ENCODE measurements around the gene ABCC1. TPM values are rescaled to one million over a fixed set of nuclear protein-coding genes. Genes with fewer than 3 reads are reported as not detected.

ABCC1 gene
- total and polyA plus RNA-seq, 2 of the 4 experiments (the other 2 are of a cell fraction) = 39.4 to 66.0 TPM

GRCh38 chr16:16162591-16162990, 213.2 kb downstream of the ABCC1 start:
- intact Hi-C loops (cut with micrococcal nuclease) = no loop called here
- ATAC-seq (ENCODE audit: low read depth) (no peak), DNase-seq (no peak)
- Histone ChIP-seq H4K20me1 (ENCODE audit: insufficient read depth, low read length) (no peaks in the 10 kb centered on the region), H3K4ac (ENCODE audit: low read depth, low read length) (no peak overlapping the region), H3K4me1 (ENCODE audit: control insufficient read depth, insufficient read depth, low read length) (no peaks in the 10 kb centered on the region), H2BK20ac (ENCODE audit: low read depth, low read length) (no peak overlapping the region), H2AK9ac (replicated peaks; ENCODE audit: low read depth, low read length, poor library complexity) (no peak overlapping the region), H3K18ac (ENCODE audit: low read depth, low read length) (no peak overlapping the region), H3K4me3 (ENCODE audit: insufficient read depth, low read depth, low read length) (no peak overlapping the region), H3K36me3 (ENCODE audit: control insufficient read depth, insufficient read depth, low read length) (peaks cover 3% of the 10 kb centered on the region; the same call in 1 of the 2 replicates), H3K9ac (ENCODE audit: low read depth, low read length) (no peak overlapping the region), H2BK5ac (ENCODE audit: low read depth, low read length, poor library complexity, severe bottlenecking) (no peak overlapping the region), H2BK120ac (ENCODE audit: low read depth, low read length) (no peak overlapping the region), H3K56ac (ENCODE audit: extremely low read depth, insufficient read depth, low read length) (no peak overlapping the region), H4K5ac (ENCODE audit: low read depth, low read length) (no peak overlapping the region), H3K23ac (ENCODE audit: low read depth, low read length) (no peak overlapping the region), H2BK15ac (ENCODE audit: low read depth, low read length) (no peak overlapping the region), H3K27me3 (ENCODE audit: control insufficient read depth, insufficient read depth, low read length) (no peaks in the 10 kb centered on the region; the same call in 1 of the 2 replicates), H3K27ac (ENCODE audit: insufficient read depth, low read length) (no peak overlapping the region), H4K8ac (ENCODE audit: low read depth in 2 of 2, low read length in 2 of 2) (no peak overlapping the region), H3K14ac (replicated peaks; ENCODE audit: low read depth, low read length) (no peak overlapping the region), H2AK5ac (ENCODE audit: low read depth, low read length) (no peak overlapping the region), H4K91ac (ENCODE audit: insufficient read depth, low read depth, low read length) (no peak overlapping the region), H3K79me1 (ENCODE audit: low read depth in 1 of 2, low read length in 2 of 2) (no peaks in the 10 kb centered on the region), H2AFZ (replicated peaks; ENCODE audit: low read length, poor library complexity) (no peak overlapping the region), H3K4me2 (ENCODE audit: low read depth, low read length) (no peak overlapping the region), H3K9me1 (ENCODE audit: insufficient read depth, low read length) (no peaks in the 10 kb centered on the region), H3K9me3 (ENCODE audit: control insufficient read depth, insufficient read depth, low read length) (peaks cover 17% of the 10 kb centered on the region)
- no TSS peak for BruUV-seq (replicated peaks)
- in situ Hi-C loops (cut with MboI; ENCODE audit: low sequenced_read_pairs) = no loop called here
- WGBS, 2 experiments (ENCODE audit: extremely low coverage in 2 of 2, insufficient read length in 1 of 2) = 94% methylated on average over 3 of the region's 3 CpGs; no CpG with 5 or more reads in 1 of the 2 experiments
- ChIA-PET CTCF (interaction anchor here (0.9 kb wide), 1 partner anchor 11 kb away, joined by 3 read pairs; no protein-coding TSS in a partner anchor), POLR2A (ENCODE audit: unreplicated experiment) (no interaction called here)
- dilution Hi-C loops (cut with HindIII; ENCODE audit: low sequenced_read_pairs, unreplicated experiment) = no loop called here
- TF ChIP-seq RCOR1 (IDR thresholded peaks at IDR 0.05; ENCODE audit: insufficient replicate concordance, low read length) = no peak
- TF ChIP-seq CHD1 (IDR thresholded peaks at IDR 0.05; ENCODE audit: low read depth, low read length) = no peak

Data from IMR-90 (cell line).